A549 (cell line): Measurements from ENCODE around the gene CTNNA1. TPM values are rescaled to one million over a fixed set of nuclear protein-coding genes. Genes with fewer than 3 reads are reported as not detected.

ENCODE experiments used
- ATAC-seq, 2 experiments: fragments of 200-7000 bp in 1 of 2; fragments of >200 bp in 1 of 2; cut with Nextera tagmentation in 1 of 2; cut with Tn5 transposase in 1 of 2; 3 replicates each; pipeline versions ENCODE4 v1.8.0 to v1.9.1; 2018 to 2020; ENCODE audit warnings: mild to moderate bottlenecking in 1 of 2, moderate library complexity in 1 of 2
- CTCF ChIA-PET: fragments of 300-600 bp; sonication (Branson Sonifier 250); formaldehyde crosslinking; extraction: SDS; loops from one replicate; lab custom pipeline; 2021; ENCODE audit warnings: antibody characterized with exemption, inconsistent platforms; lab: Yijun Ruan, JAX
- POLR2A ChIA-PET: fragments of 350-600 bp; formaldehyde crosslinking; extraction: SDS; loops from one replicate; lab custom pipeline; 2021; ENCODE audit warnings: antibody characterized with exemption, inconsistent platforms; lab: Yijun Ruan, JAX
- DNase-seq, 2 experiments: peaks; one replicate each; pipeline versions ENCODE4 v3.0.0 to v3.0.0-alpha.2; 2011 to 2016; ENCODE audit warnings: low read depth in 1 of 2, low spot score in 1 of 2
- FAIRE-seq: peaks from 2 replicates; lab custom pipeline; 2011; peaks lifted over from hg19 to GRCh38; lab: Jason Lieb, UNC
- H3K27ac ChIP-seq, 2 experiments: fragments of >200 bp; sonication (Bioruptor Twin); formaldehyde crosslinking; 3 replicates each; pipeline ENCODE4 v1.5.1; 2016 to 2017
- H3K4me1 ChIP-seq: fragments of >200 bp; sonication (Bioruptor Twin); formaldehyde crosslinking; 3 replicates; pipeline ENCODE4 v1.6.1; 2016
- H3K4me2 ChIP-seq: fragments of >200 bp; sonication (Bioruptor Twin); formaldehyde crosslinking; 3 replicates; pipeline ENCODE4 v1.6.1; 2016
- H3K4me3 ChIP-seq: fragments of >200 bp; sonication (Bioruptor Twin); formaldehyde crosslinking; 3 replicates; pipeline ENCODE4 v1.5.1; 2016
- H3K9me3 ChIP-seq: fragments of >200 bp; sonication (Bioruptor Twin); formaldehyde crosslinking; 3 replicates; pipeline ENCODE4 v1.6.1; 2016
- ATOH8 ChIP-seq: fragments of 250-450 bp; sonication (Bioruptor Pico); IDR thresholded peaks from 2 replicates; pipeline ENCODE4 v1.5.0; 2020; ENCODE audit warnings: low read depth, mild to moderate bottlenecking, moderate library complexity
- BHLHE40 ChIP-seq: IDR thresholded peaks from 2 replicates; pipeline ENCODE4 v1.6.1; 2012; ENCODE audit warnings: low read depth, low read length, inconsistent platforms
- ELK1 ChIP-seq: fragments of 150-350 bp; IDR thresholded peaks from 2 replicates; pipeline ENCODE4 v1.6.1; 2014; ENCODE audit warnings: low read depth, mild to moderate bottlenecking, low read length
- EP300 ChIP-seq, 2 experiments: fragments of >200 bp; sonication (Bioruptor Twin); formaldehyde crosslinking; IDR thresholded peaks; 2 replicates in 1 of 2; 3 replicates in 1 of 2; pipeline ENCODE4 v1.6.1; 2016 to 2017
- ESRRA ChIP-seq: fragments of 150-350 bp; IDR thresholded peaks from 2 replicates; pipeline ENCODE4 v1.6.1; 2014; ENCODE audit warnings: mild to moderate bottlenecking, low read length, borderline replicate concordance
- FOSB ChIP-seq: fragments of 250-450 bp; sonication (Bioruptor Pico); IDR thresholded peaks from 2 replicates; pipeline ENCODE4 v1.5.0; 2020; ENCODE audit warnings: mild to moderate bottlenecking, moderate library complexity
- HMGXB4 ChIP-seq: fragments of 250-450 bp; sonication (Bioruptor Pico); IDR thresholded peaks from 2 replicates; pipeline ENCODE4 v1.5.0; 2021; ENCODE audit warnings: mild to moderate bottlenecking, moderate library complexity, borderline replicate concordance
- HOXB5 ChIP-seq: fragments of 250-450 bp; sonication (Bioruptor Pico); IDR thresholded peaks from 2 replicates; pipeline ENCODE4 v1.5.0; 2020; ENCODE audit warnings: mild to moderate bottlenecking, moderate library complexity
- MAFK ChIP-seq: fragments of 450-650 bp; IDR thresholded peaks from 2 replicates; pipeline ENCODE4 v1.6.1; 2014; ENCODE audit not compliant: partially characterized antibody
- NFE2L2 ChIP-seq: fragments of 150-350 bp; conservative IDR thresholded peaks from 2 replicates; pipeline ENCODE4 v1.6.1; 2014; ENCODE audit warnings: low read length
- POLR2AphosphoS2 ChIP-seq: conservative IDR thresholded peaks from 2 replicates; pipeline ENCODE4 v1.6.1; 2012; ENCODE audit warnings: low read length, improper control_type of control experiment, inconsistent platforms
- REST ChIP-seq: fragments of 200-600 bp; sonication (generic); IDR thresholded peaks from 2 replicates; pipeline ENCODE4 v1.6.1; 2016; ENCODE audit warnings: antibody characterized with exemption, mild to moderate bottlenecking, moderate library complexity
- USF2 ChIP-seq: fragments of 450-650 bp; IDR thresholded peaks from 2 replicates; pipeline ENCODE4 v1.6.1; 2014; ENCODE audit warnings: antibody characterized with exemption
- WGBS: methylation state at CpG from one replicate; pipeline ENCODE4 v1.1.6; 2017; ENCODE audit errors: missing lambda C conversion rate; 5-methylcytosine and 5-hydroxymethylcytosine counted together
- polyA plus RNA-seq, 4 experiments: library from polyadenylated mRNA; depleted of rRNA in 3 of 4; stranded (reverse); fragments of >200 nt; fragmentation: RNase III in 1 of 4; extraction: RNeasy Plus Mini Kit Qiagen cat#74134 plus additional on column Dnase treatment in 1 of 4; gene quantifications; 2 replicates in 3 of 4; 3 replicates in 1 of 4; pipeline ENCODE4 v1.2.3, GENCODE V29; 2011 to 2017

The CTNNA1 gene
- polyA plus RNA-seq, 2 of the 4 experiments (the other 2 are of a cell fraction), result 154 to 184 TPM

GRCh38 chr5:138849439-138849838 lies 96.2 kb downstream of the CTNNA1 start:
- POLR2A ChIA-PET, result no interaction called here
- no peak overlapping the region for H3K27ac ChIP-seq
- ATAC-seq (no peak), FAIRE-seq (no peak), DNase-seq (no peak)
- no peak overlapping the region for H3K4me3 ChIP-seq
- WGBS, result 45% methylated on average over 3 of the region's 3 CpGs
- CTCF ChIA-PET, result interaction anchor here (0.6 to 2.8 kb wide), 2 partner anchors 17 to 24 kb away, joined by 3 to 17 read pairs; no protein-coding TSS in a partner anchor
- H3K4me1 ChIP-seq, result peaks cover 50% of the 10 kb centered on the region
- H3K9me3 ChIP-seq, result no peaks in the 10 kb centered on the region
- TF ChIP-seq NFE2L2 (no peak), FOSB (CRISPR knock-in tag) (no peak), ATOH8 (CRISPR knock-in tag) (no peak), USF2 (no peak), HMGXB4 (CRISPR knock-in tag) (no peak), POLR2AphosphoS2 (no peak), REST (no peak), ELK1 (no peak), ESRRA (no peak), EP300 (IDR thresholded peaks at IDR 0.05) (no peak)
- H3K4me2 ChIP-seq, result peak overlapping the region; percentile 26

GRCh38 chr5:138849882-138850281 lies 96.7 kb downstream of the CTNNA1 start:
- Histone ChIP-seq H3K4me1 (peaks cover 46% of the 10 kb centered on the region), H3K4me3 (no peak overlapping the region), H3K4me2 (peak overlapping the region; percentile 2; the same call in 1 of the 3 replicates), H3K27ac (no peak overlapping the region), H3K9me3 (no peaks in the 10 kb centered on the region)
- 79% methylated on average over 1 of the region's 1 CpG for WGBS
- POLR2A ChIA-PET, result no interaction called here
- DNase-seq (no peak), FAIRE-seq (no peak), ATAC-seq (no peak)
- CTCF ChIA-PET, result interaction anchor here (0.6 to 2.8 kb wide), 2 partner anchors 17 to 24 kb away, joined by 3 to 17 read pairs; no protein-coding TSS in a partner anchor
- no peak for TF ChIP-seq HOXB5 (CRISPR knock-in tag)
- TF ChIP-seq NFE2L2, result no peak
- TF ChIP-seq BHLHE40, result no peak
- peak; percentile 88 for TF ChIP-seq MAFK
